Tibial nerve (tissue), 4 donors: ENCODE results near the gene NANOS2. TPM values are rescaled to one million over a fixed set of nuclear protein-coding genes. Genes with fewer than 3 reads are reported as not detected.

ENCODE experiments used
- DNase-seq, 2 donors: peaks; one replicate each; pipeline ENCODE4 v3.0.0-alpha.2; 2019; ENCODE audit warnings: low spot score in 2 of 2
- H3K27ac ChIP-seq, 4 donors: fragments of 200-600 bp; sonication (generic) in 3 of 4; one replicate each; pipeline ENCODE4 v1.5.1; 2017 to 2019; ENCODE audit warnings: mild to moderate bottlenecking in 1 of 4
- H3K27me3 ChIP-seq, 2 donors: fragments of 200-600 bp; sonication (generic) in 1 of 2; one replicate each; pipeline versions ENCODE4 v1.5.1 to v1.6.0; 2017 to 2019
- H3K36me3 ChIP-seq, 3 donors: fragments of 200-600 bp; sonication (generic); one replicate each; pipeline ENCODE4 v1.5.1; 2018 to 2019
- H3K4me1 ChIP-seq, 4 donors: fragments of 200-600 bp; sonication (generic) in 3 of 4; one replicate each; pipeline ENCODE4 v1.5.1; 2017 to 2019
- H3K4me3 ChIP-seq, 4 donors: fragments of 200-600 bp; sonication (generic) in 3 of 4; one replicate each; pipeline ENCODE4 v1.5.1; 2017 to 2019; ENCODE audit warnings: mild to moderate bottlenecking in 1 of 4, moderate library complexity in 1 of 4
- H3K9me3 ChIP-seq, 4 donors: fragments of 200-600 bp; sonication (generic) in 3 of 4; one replicate each; pipeline ENCODE4 v1.5.1; 2017 to 2019
- EP300 ChIP-seq, 2 donors: sonication (generic); formaldehyde crosslinking; IDR thresholded peaks; one replicate each; pipeline ENCODE4 v1.6.1; 2017; ENCODE audit warnings: antibody characterized with exemption in 2 of 2, mild to moderate bottlenecking in 1 of 2
- POLR2A ChIP-seq, 2 donors: fragments of 450-650 bp; IDR thresholded peaks; one replicate each; pipeline ENCODE4 v1.6.1; 2017; ENCODE audit warnings: antibody characterized with exemption in 2 of 2, mild to moderate bottlenecking in 2 of 2, moderate library complexity in 2 of 2
- WGBS, 2 donors: methylation state at CpG; one replicate each; pipeline ENCODE4 v1.1.5; 2018; 5-methylcytosine and 5-hydroxymethylcytosine counted together
- total RNA-seq, 4 donors: library from RNA; depleted of rRNA; stranded (reverse); fragments of >200 nt; gene quantifications; one replicate each; pipeline ENCODE4 v1.1.0, GENCODE V29; 2016
- TF ChIP-seq, protein P1 (sequence below), 5 experiments: fragments of 200-600 bp in 3 of 5; fragments of 450-650 bp in 2 of 5; sonication (generic) in 3 of 5; IDR thresholded peaks; one replicate each; pipeline ENCODE4 v1.5.1; 2016 to 2019; ENCODE audit warnings: antibody characterized with exemption in 5 of 5, mild to moderate bottlenecking in 3 of 5, moderate library complexity in 2 of 5

The NANOS2 gene
- total RNA-seq, 4 donors from 2014 or later = not detected

- DNase-seq = no peak
- Histone ChIP-seq H3K4me1 (peaks cover 0 to 4% (median 0%) of the 10 kb centered on the region in 4 donors), H3K36me3 (no peaks in the 10 kb centered on the region), H3K27ac (no peak overlapping the region), H3K27me3 (peaks cover 0 to 2% of the 10 kb centered on the region in 2 donors), H3K4me3 (no peak overlapping the region), H3K9me3 (no peaks in the 10 kb centered on the region)
- TF ChIP-seq, protein P1, sequence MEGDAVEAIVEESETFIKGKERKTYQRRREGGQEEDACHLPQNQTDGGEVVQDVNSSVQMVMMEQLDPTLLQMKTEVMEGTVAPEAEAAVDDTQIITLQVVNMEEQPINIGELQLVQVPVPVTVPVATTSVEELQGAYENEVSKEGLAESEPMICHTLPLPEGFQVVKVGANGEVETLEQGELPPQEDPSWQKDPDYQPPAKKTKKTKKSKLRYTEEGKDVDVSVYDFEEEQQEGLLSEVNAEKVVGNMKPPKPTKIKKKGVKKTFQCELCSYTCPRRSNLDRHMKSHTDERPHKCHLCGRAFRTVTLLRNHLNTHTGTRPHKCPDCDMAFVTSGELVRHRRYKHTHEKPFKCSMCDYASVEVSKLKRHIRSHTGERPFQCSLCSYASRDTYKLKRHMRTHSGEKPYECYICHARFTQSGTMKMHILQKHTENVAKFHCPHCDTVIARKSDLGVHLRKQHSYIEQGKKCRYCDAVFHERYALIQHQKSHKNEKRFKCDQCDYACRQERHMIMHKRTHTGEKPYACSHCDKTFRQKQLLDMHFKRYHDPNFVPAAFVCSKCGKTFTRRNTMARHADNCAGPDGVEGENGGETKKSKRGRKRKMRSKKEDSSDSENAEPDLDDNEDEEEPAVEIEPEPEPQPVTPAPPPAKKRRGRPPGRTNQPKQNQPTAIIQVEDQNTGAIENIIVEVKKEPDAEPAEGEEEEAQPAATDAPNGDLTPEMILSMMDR (IDR thresholded peaks at IDR 0.05) = no peak
- TF ChIP-seq POLR2A (IDR thresholded peaks at IDR 0.05) (no peak), EP300 (IDR thresholded peaks at IDR 0.05) (no peak)
- 27 to 39% methylated on average over 7 of the region's 7 CpGs for WGBS, 2 donors
These were observed 5.1 kb upstream of the NANOS2 start for GRCh38 chr19:45919678-45920077.

DNA sequence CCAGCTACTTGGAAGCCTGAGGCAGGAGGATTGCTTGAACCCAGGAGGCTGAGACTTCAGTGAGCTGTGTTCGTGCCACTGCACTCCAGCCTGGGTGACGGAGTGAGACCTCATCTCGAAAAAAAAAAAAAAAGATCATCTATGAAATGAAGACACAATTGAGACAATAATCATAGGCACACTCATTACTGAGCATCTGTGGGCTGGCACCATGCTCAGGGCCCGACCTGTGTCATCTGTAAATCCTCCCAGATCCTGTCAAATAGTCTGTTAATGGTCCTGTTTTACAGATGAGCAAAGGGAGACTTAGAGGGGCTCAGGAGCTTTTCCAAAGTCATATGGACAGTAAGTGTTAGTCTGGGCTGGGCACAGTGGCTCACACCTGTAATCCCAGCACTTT, 4.1 kb upstream of the NANOS2 start:
- TF ChIP-seq EP300 (IDR thresholded peaks at IDR 0.05) = no peak
- no peak for TF ChIP-seq POLR2A (IDR thresholded peaks at IDR 0.05)
- TF ChIP-seq, protein P1 (IDR thresholded peaks at IDR 0.05) = no peak
- H3K4me1 ChIP-seq = peaks cover 0 to 4% (median 0%) of the 10 kb centered on the region in 4 donors
- no peak for DNase-seq
- H3K36me3 ChIP-seq = no peaks in the 10 kb centered on the region
- no peaks in the 10 kb centered on the region for H3K9me3 ChIP-seq
- H3K27me3 ChIP-seq = peaks cover 0 to 11% of the 10 kb centered on the region in 2 donors
- no peak overlapping the region for H3K4me3 ChIP-seq
- H3K27ac ChIP-seq = no peak overlapping the region
- WGBS, 2 donors = 66 to 82% methylated on average over 4 of the region's 4 CpGs

GRCh38 chr19:45917421-45918091, 3.0 kb upstream of the NANOS2 start:
- DNase-seq = no peak
- WGBS, 2 donors = 45 to 56% methylated on average over 4 of the region's 4 CpGs
- Histone ChIP-seq H3K27ac (no peak overlapping the region), H3K9me3 (no peaks in the 10 kb centered on the region), H3K4me3 (no peak overlapping the region), H3K27me3 (peaks cover 0 to 16% of the 10 kb centered on the region in 2 donors), H3K36me3 (no peaks in the 10 kb centered on the region), H3K4me1 (peaks cover 0 to 4% (median 0%) of the 10 kb centered on the region in 4 donors)
- TF ChIP-seq, protein P1 (IDR thresholded peaks at IDR 0.05) = no peak
- no peak for TF ChIP-seq EP300 (IDR thresholded peaks at IDR 0.05)
- TF ChIP-seq POLR2A (IDR thresholded peaks at IDR 0.05) = no peak

- Histone ChIP-seq H3K9me3 (no peaks in the 10 kb centered on the region), H3K27me3 (peaks cover 0 to 16% of the 10 kb centered on the region in 2 donors), H3K27ac (no peak overlapping the region), H3K36me3 (no peaks in the 10 kb centered on the region), H3K4me3 (no peak overlapping the region), H3K4me1 (no peaks in the 10 kb centered on the region)
- no peak for DNase-seq
- WGBS, 2 donors = 78 to 81% methylated on average over 8 of the region's 8 CpGs
- TF ChIP-seq EP300 (IDR thresholded peaks at IDR 0.05) = no peak
- TF ChIP-seq, protein P1 (IDR thresholded peaks at IDR 0.05) = no peak
- TF ChIP-seq POLR2A (IDR thresholded peaks at IDR 0.05) = no peak
These were observed 3.3 kb downstream of the NANOS2 start for GRCh38 chr19:45911291-45911690.

- Histone ChIP-seq H3K4me3 (no peak overlapping the region), H3K27ac (no peak overlapping the region), H3K36me3 (no peaks in the 10 kb centered on the region), H3K27me3 (peaks cover 0 to 7% of the 10 kb centered on the region in 2 donors), H3K9me3 (no peaks in the 10 kb centered on the region), H3K4me1 (no peaks in the 10 kb centered on the region)
- no peak for TF ChIP-seq EP300 (IDR thresholded peaks at IDR 0.05)
- TF ChIP-seq, protein P1 (IDR thresholded peaks at IDR 0.05) = no peak
- TF ChIP-seq POLR2A (IDR thresholded peaks at IDR 0.05) = no peak
- WGBS, 2 donors = 66 to 67% methylated on average over 5 of the region's 5 CpGs
- no peak for DNase-seq
These were observed 5.6 kb downstream of the NANOS2 start for GRCh38 chr19:45908956-45909355.
